K562 (cell line): ENCODE data around the gene SUSD3. TPM values are rescaled to one million over a fixed set of nuclear protein-coding genes. Genes with fewer than 3 reads are reported as not detected.

Experiments used
- BRD9 ChIP-seq: fragments of 450-650 bp; IDR thresholded peaks from 2 replicates; pipeline ENCODE4 v1.6.1; 2018; ENCODE audit warnings: low read depth; ENCODE audit not compliant: partially characterized antibody
- CBFA2T2 ChIP-seq: fragments of 450-650 bp; conservative IDR thresholded peaks from 2 replicates; pipeline ENCODE4 v1.6.1; 2017; ENCODE audit warnings: mild to moderate bottlenecking
- ELF2 ChIP-seq: fragments of 250-450 bp; sonication (Bioruptor Pico); IDR thresholded peaks from 2 replicates; pipeline ENCODE4 v1.5.0; 2021; ENCODE audit warnings: mild to moderate bottlenecking
- GTF2A2 ChIP-seq: IDR thresholded peaks from 2 replicates; pipeline ENCODE4 v1.6.1; 2016; ENCODE audit warnings: mild to moderate bottlenecking, missing genetic modification characterization, missing compliant biosample characterization
- NCOA6 ChIP-seq: fragments of 450-650 bp; IDR thresholded peaks from 2 replicates; pipeline ENCODE4 v1.6.1; 2017; ENCODE audit warnings: mild to moderate bottlenecking
- POU5F1 ChIP-seq: fragments of 150-350 bp; IDR thresholded peaks from 2 replicates; pipeline ENCODE4 v1.6.1; 2014; ENCODE audit warnings: borderline replicate concordance, low read length, low read depth, mild to moderate bottlenecking; ENCODE audit not compliant: partially characterized antibody
- SAP30 ChIP-seq: fragments of 200-600 bp; sonication (generic); IDR thresholded peaks from 2 replicates; pipeline ENCODE4 v1.6.1; 2012; ENCODE audit warnings: borderline replicate concordance, low read depth, mild to moderate bottlenecking, moderate library complexity, low read length, control low read depth, inconsistent platforms; ENCODE audit not compliant: insufficient read depth, poor library complexity, severe bottlenecking
- STAT5A ChIP-seq: IDR thresholded peaks from 2 replicates; pipeline ENCODE4 v1.6.1; 2012; ENCODE audit warnings: low read length, inconsistent platforms, borderline replicate concordance
- YY1 ChIP-seq, 3 experiments: IDR thresholded peaks; 2 replicates each; pipeline ENCODE4 v1.6.1; 2011; ENCODE audit warnings: low read length in 2 of 3, mild to moderate bottlenecking in 2 of 3, moderate library complexity in 2 of 3, borderline replicate concordance in 1 of 3, control low read depth in 1 of 3, low read depth in 1 of 3; ENCODE audit not compliant: insufficient read depth in 3 of 3, insufficient replicate concordance in 2 of 3, control insufficient read depth in 1 of 3, insufficient read length in 1 of 3; ENCODE audit errors: extremely low read depth in 1 of 3
- ZNF146 ChIP-seq: IDR thresholded peaks from one replicate; pipeline ENCODE4 v1.6.1; 2018; ENCODE audit warnings: missing compliant biosample characterization; ENCODE audit not compliant: unreplicated experiment
- ZNF3 ChIP-seq: fragments of 250-450 bp; sonication (Bioruptor Pico); IDR thresholded peaks from 2 replicates; pipeline ENCODE4 v1.5.0; 2021; ENCODE audit warnings: mild to moderate bottlenecking, moderate library complexity
- ZNF316 ChIP-seq: fragments of 450-650 bp; IDR thresholded peaks from 2 replicates; pipeline ENCODE4 v1.6.1; 2016
- ZNF347 ChIP-seq: fragments of 450-650 bp; formaldehyde crosslinking; IDR thresholded peaks from 2 replicates; pipeline ENCODE4 v1.4.0; 2020; ENCODE audit warnings: low read depth, mild to moderate bottlenecking, moderate library complexity
- ZNF41 ChIP-seq: fragments of 250-450 bp; sonication (Bioruptor Pico); conservative IDR thresholded peaks from 2 replicates; pipeline ENCODE4 v1.4.0; 2020; ENCODE audit warnings: mild to moderate bottlenecking
- ZNF699 ChIP-seq: fragments of 250-450 bp; sonication (Bioruptor Pico); IDR thresholded peaks from 2 replicates; pipeline ENCODE4 v1.8.0; 2021; ENCODE audit warnings: mild to moderate bottlenecking, moderate library complexity; ENCODE audit not compliant: insufficient replicate concordance
- polyA plus RNA-seq, 8 experiments: library from polyadenylated mRNA; depleted of rRNA in 4 of 8; stranded (reverse) in 5 of 8; unstranded in 3 of 8; fragments of >200 nt; fragmentation: Nextera tagmentation in 2 of 8; fragmentation: Illumina TruSeq in 1 of 8; extraction: Ambion mirVana in 2 of 8; extraction: Trizol in 1 of 8; gene quantifications; 2 replicates each; pipeline versions ENCODE4 v1.2.1 to v1.2.3, GENCODE V29; 2011 to 2014; ENCODE audit warnings: inconsistent platforms in 1 of 8, missing spikeins in 1 of 8
- total RNA-seq, 7 experiments: library from RNA; depleted of rRNA in 6 of 7; stranded (reverse); fragments of >200 nt in 6 of 7; fragmentation: Illumina TruSeq in 2 of 7; extraction: Trizol in 2 of 7; gene quantifications; 2 replicates each; pipeline versions ENCODE4 v1.2.1 to v1.2.3, GENCODE V29; 2011 to 2021; ENCODE audit warnings: low replicate concordance in 1 of 7
- TF ChIP-seq, protein P1 (sequence below): sonication (generic); formaldehyde crosslinking; IDR thresholded peaks from 2 replicates; pipeline ENCODE4 v1.8.1; 2023; ENCODE audit warnings: mild to moderate bottlenecking, missing genetic modification reagents, moderate library complexity
- TF ChIP-seq, protein P2 (sequence below), 2 experiments: fragments of 450-650 bp in 1 of 2; sonication (generic) in 1 of 2; formaldehyde crosslinking; conservative IDR thresholded peaks; 2 replicates each; pipeline versions ENCODE4 v1.4.0 to v1.8.1; 2020 to 2022; ENCODE audit warnings: mild to moderate bottlenecking in 1 of 2, missing genetic modification reagents in 1 of 2
- TF ChIP-seq, protein P3 (sequence below), 3 experiments: fragments of 200-800 bp in 1 of 3; fragments of 250-450 bp in 1 of 3; fragments of 450-650 bp in 1 of 3; sonication (Bioruptor Pico) in 1 of 3; sonication (Bioruptor generic) in 1 of 3; formaldehyde crosslinking in 1 of 3; IDR thresholded peaks; 2 replicates each; pipeline versions ENCODE4 v1.6.1 to v1.8.0; 2016 to 2022; ENCODE audit warnings: mild to moderate bottlenecking in 2 of 3, missing genetic modification characterization in 2 of 3, missing compliant biosample characterization in 1 of 3, moderate library complexity in 1 of 3
- TF ChIP-seq, protein P4 (sequence below): fragments of 200-400 bp; formaldehyde crosslinking; IDR thresholded peaks from 2 replicates; pipeline ENCODE4 v1.6.1; 2017; ENCODE audit warnings: mild to moderate bottlenecking, low read depth, low read length, moderate library complexity

The SUSD3 gene
- total and polyA plus RNA-seq, 9 of the 15 experiments (the other 6 are each of a cell fraction or from before 2014, with no cell fraction given), result 1.3 to 21.7 (median 11.4) TPM

DNA sequence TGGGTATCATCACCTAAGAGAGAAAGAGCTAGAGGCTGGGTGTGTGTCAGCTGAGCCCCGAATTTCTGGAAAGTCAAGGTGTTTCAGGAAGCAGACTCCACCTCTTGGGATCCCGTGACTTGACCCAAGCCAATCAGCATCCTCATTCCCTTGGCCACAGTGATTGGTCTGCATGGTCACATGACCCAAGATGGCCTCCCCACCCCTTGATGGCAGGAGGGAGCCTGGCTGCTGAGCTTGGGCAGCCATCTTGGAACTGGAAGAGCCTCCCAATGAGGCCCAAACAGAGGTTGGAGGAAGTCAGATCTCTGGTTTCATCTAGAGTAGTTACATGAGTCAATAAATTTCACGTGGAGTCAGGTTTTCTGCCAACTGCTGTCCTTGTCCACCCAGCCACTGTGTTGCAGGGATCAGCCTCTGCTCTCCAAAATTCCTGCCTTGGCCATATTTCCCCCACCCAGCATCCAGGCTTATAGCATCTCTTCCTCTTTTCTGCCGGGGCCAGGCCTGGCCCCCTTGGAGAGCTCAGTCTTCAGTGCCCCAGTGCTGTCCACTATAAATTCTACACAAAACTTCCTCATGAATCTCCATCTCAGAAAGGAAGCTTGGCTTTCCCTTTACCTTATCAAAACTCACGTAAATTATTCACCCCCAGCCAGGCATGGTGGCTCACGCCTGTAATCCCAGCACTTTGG is 17.2 kb upstream of the SUSD3 start (continued):
- TF ChIP-seq, protein P1, sequence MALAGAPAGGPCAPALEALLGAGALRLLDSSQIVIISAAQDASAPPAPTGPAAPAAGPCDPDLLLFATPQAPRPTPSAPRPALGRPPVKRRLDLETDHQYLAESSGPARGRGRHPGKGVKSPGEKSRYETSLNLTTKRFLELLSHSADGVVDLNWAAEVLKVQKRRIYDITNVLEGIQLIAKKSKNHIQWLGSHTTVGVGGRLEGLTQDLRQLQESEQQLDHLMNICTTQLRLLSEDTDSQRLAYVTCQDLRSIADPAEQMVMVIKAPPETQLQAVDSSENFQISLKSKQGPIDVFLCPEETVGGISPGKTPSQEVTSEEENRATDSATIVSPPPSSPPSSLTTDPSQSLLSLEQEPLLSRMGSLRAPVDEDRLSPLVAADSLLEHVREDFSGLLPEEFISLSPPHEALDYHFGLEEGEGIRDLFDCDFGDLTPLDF (CRISPR knock-in tag), result no peak
- TF ChIP-seq STAT5A, result no peak
- TF ChIP-seq, protein P2, sequence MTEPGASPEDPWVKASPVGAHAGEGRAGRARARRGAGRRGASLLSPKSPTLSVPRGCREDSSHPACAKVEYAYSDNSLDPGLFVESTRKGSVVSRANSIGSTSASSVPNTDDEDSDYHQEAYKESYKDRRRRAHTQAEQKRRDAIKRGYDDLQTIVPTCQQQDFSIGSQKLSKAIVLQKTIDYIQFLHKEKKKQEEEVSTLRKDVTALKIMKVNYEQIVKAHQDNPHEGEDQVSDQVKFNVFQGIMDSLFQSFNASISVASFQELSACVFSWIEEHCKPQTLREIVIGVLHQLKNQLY (CRISPR knock-in tag; conservative IDR thresholded peaks at IDR 0.05), result no peak
- no peak for TF ChIP-seq ELF2 (CRISPR knock-in tag)
- no peak for TF ChIP-seq ZNF699 (CRISPR knock-in tag)
- peak; percentile 59 for TF ChIP-seq CBFA2T2
- no peak for TF ChIP-seq SAP30
- TF ChIP-seq YY1 (IDR thresholded peaks at IDR 0.05; ENCODE audit: borderline replicate concordance in 1 of 3, control insufficient read depth in 1 of 3, extremely low read depth in 1 of 3, insufficient read depth in 3 of 3, insufficient read length in 1 of 3, insufficient replicate concordance in 2 of 3, low read depth in 1 of 3, low read length in 2 of 3), result peak; percentile 74 to 97 (median 88)
- TF ChIP-seq ZNF347 (CRISPR knock-in tag), result no peak
- no peak for TF ChIP-seq BRD9
- TF ChIP-seq ZNF3, result no peak
- TF ChIP-seq POU5F1, result no peak
- TF ChIP-seq, protein P3, sequence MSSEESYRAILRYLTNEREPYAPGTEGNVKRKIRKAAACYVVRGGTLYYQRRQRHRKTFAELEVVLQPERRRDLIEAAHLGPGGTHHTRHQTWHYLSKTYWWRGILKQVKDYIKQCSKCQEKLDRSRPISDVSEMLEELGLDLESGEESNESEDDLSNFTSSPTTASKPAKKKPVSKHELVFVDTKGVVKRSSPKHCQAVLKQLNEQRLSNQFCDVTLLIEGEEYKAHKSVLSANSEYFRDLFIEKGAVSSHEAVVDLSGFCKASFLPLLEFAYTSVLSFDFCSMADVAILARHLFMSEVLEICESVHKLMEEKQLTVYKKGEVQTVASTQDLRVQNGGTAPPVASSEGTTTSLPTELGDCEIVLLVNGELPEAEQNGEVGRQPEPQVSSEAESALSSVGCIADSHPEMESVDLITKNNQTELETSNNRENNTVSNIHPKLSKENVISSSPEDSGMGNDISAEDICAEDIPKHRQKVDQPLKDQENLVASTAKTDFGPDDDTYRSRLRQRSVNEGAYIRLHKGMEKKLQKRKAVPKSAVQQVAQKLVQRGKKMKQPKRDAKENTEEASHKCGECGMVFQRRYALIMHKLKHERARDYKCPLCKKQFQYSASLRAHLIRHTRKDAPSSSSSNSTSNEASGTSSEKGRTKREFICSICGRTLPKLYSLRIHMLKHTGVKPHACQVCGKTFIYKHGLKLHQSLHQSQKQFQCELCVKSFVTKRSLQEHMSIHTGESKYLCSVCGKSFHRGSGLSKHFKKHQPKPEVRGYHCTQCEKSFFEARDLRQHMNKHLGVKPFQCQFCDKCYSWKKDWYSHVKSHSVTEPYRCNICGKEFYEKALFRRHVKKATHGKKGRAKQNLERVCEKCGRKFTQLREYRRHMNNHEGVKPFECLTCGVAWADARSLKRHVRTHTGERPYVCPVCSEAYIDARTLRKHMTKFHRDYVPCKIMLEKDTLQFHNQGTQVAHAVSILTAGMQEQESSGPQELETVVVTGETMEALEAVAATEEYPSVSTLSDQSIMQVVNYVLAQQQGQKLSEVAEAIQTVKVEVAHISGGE (CRISPR knock-in tag; IDR thresholded peaks at IDR 0.05), result no peak
- no peak for TF ChIP-seq ZNF316
- no peak for TF ChIP-seq ZNF146 (CRISPR knock-in tag)
- TF ChIP-seq ZNF41 (CRISPR knock-in tag), result no peak
- no peak for TF ChIP-seq GTF2A2 (tag)
- TF ChIP-seq, protein P4, sequence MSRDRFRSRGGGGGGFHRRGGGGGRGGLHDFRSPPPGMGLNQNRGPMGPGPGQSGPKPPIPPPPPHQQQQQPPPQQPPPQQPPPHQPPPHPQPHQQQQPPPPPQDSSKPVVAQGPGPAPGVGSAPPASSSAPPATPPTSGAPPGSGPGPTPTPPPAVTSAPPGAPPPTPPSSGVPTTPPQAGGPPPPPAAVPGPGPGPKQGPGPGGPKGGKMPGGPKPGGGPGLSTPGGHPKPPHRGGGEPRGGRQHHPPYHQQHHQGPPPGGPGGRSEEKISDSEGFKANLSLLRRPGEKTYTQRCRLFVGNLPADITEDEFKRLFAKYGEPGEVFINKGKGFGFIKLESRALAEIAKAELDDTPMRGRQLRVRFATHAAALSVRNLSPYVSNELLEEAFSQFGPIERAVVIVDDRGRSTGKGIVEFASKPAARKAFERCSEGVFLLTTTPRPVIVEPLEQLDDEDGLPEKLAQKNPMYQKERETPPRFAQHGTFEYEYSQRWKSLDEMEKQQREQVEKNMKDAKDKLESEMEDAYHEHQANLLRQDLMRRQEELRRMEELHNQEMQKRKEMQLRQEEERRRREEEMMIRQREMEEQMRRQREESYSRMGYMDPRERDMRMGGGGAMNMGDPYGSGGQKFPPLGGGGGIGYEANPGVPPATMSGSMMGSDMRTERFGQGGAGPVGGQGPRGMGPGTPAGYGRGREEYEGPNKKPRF, result no peak
- no peak for TF ChIP-seq NCOA6
